Activated naive CD4-positive, alpha-beta T cell treated with anti-CD3 and anti-CD28 coated beads, Interleukin-2, amount 50 U/mL, for 72 hours (primary cell): ENCODE results near the gene DEFB112. TPM values are rescaled to one million over a fixed set of nuclear protein-coding genes. Genes with fewer than 3 reads are reported as not detected.
A peak's percentile ranks its signal among the peaks of the same experiment; 100 is the strongest.

ENCODE experiments used
- ATAC-seq, 2 donors: fragments of 150-1000 bp; cut with Tn5 transposase; 2 replicates each; pipeline ENCODE4 v1.10.0; 2021; ENCODE audit warnings: mild to moderate bottlenecking in 2 of 2, moderate library complexity in 2 of 2
- DNase-seq, 2 donors: peaks; one replicate each; pipeline ENCODE4 v3.0.0; 2021 to 2022; ENCODE audit warnings: low spot score in 2 of 2
- H3K27ac Mint-ChIP-seq, 2 donors: one replicate each; pipeline ENCODE4 v1.8.0; 2022; ENCODE audit warnings: mild to moderate bottlenecking in 2 of 2, mixed read lengths in 2 of 2
- H3K36me3 Mint-ChIP-seq, 2 donors: one replicate each; pipeline ENCODE4 v1.8.0; 2022; ENCODE audit warnings: mixed read lengths in 2 of 2
- H3K9me3 Mint-ChIP-seq, 2 donors: one replicate each; pipeline ENCODE4 v1.8.0; 2022; ENCODE audit warnings: mixed read lengths in 2 of 2
- total RNA-seq, 2 donors: library from RNA; stranded (reverse); gene quantifications; one replicate each; pipeline ENCODE4 v1.2.3, GENCODE V29; 2022

Gene DEFB112
- total RNA-seq, 2 donors from 2014 or later = not detected

- ATAC-seq (no peak), DNase-seq (no peak)
- peaks cover 14 to 29% of the 10 kb centered on the region in 2 donors for H3K9me3 Mint-ChIP-seq
- H3K27ac Mint-ChIP-seq = no peak overlapping the region
- peaks cover 0 to 6% of the 10 kb centered on the region in 2 donors for H3K36me3 Mint-ChIP-seq
These were observed 19.4 kb downstream of the DEFB112 start for GRCh38 chr6:50030350-50030749.

GRCh38 chr6:50025258-50025657 lies 24.5 kb downstream of the DEFB112 start:
- DNase-seq (no peak), ATAC-seq (no peak)
- Mint-ChIP-seq H3K36me3 (peaks cover 0 to 8% of the 10 kb centered on the region in 2 donors), H3K27ac (peak overlapping the region in 1 of 2 donors; percentile 36), H3K9me3 (peaks cover 14 to 21% of the 10 kb centered on the region in 2 donors)

GRCh38 chr6:50021894-50022293 lies 27.8 kb downstream of the DEFB112 start, which contains the start of gene DEFB110:
DEFB110 (minus strand) TSS chr6:50021994; CDS start chr6:50021935, 59 bp downstream.
- Mint-ChIP-seq H3K27ac (no peak within 1 kb of the TSS), H3K9me3 (peaks cover 14 to 21% of the 10 kb centered on the region in 2 donors), H3K36me3 (peaks cover 0 to 8% of the 10 kb centered on the region in 2 donors)
- ATAC-seq = no peak
- DNase-seq = no peak

- Mint-ChIP-seq H3K36me3 (no peaks in the 10 kb centered on the region), H3K9me3 (peaks cover 4 to 8% of the 10 kb centered on the region in 2 donors), H3K27ac (no peak overlapping the region)
- DNase-seq (no peak), ATAC-seq (no peak)
These were observed 41.9 kb downstream of the DEFB112 start for GRCh38 chr6:50007819-50008218.

GRCh38 chr6:50003139-50003538 lies 46.6 kb downstream of the DEFB112 start:
- no peak overlapping the region for H3K27ac Mint-ChIP-seq
- no peak for DNase-seq
- no peak for ATAC-seq

GRCh38 chr6:49995278-49995677 lies 54.5 kb downstream of the DEFB112 start:
- DNase-seq (no peak), ATAC-seq (no peak)
- Mint-ChIP-seq H3K27ac (no peak overlapping the region), H3K9me3 (no peaks in the 10 kb centered on the region), H3K36me3 (no peaks in the 10 kb centered on the region)

More at GRCh38 chr6:50003139-50003538, 46.6 kb downstream of the DEFB112 start:
- Mint-ChIP-seq H3K9me3 (peaks cover 8% of the 10 kb centered on the region in 2 donors), H3K36me3 (no peaks in the 10 kb centered on the region)

Other genes starting within 250 kb of the DEFB112 start
- not detected for gene CRISP1, start 183.4 kb downstream of the DEFB112 start, total RNA-seq
- not detected for gene DEFB114, start 85.8 kb downstream of the DEFB112 start, total RNA-seq
- not detected for gene DEFB113, start 80.3 kb downstream of the DEFB112 start, total RNA-seq
- not detected for gene DEFB110, start 27.9 kb downstream of the DEFB112 start, total RNA-seq